Activated CD8-positive, alpha-beta memory T cell treated with anti-CD3 and anti-CD28 coated beads for 24 hours (primary cell): ENCODE data around the gene NELL1.

Source experiments
- DNase-seq: peaks from one replicate; pipeline ENCODE4 v3.0.0-alpha.2; 2020

The NELL1 gene

GRCh38 chr11:21529187-21529586 lies 859.8 kb downstream of the NELL1 start:
- no peak for DNase-seq

GRCh38 chr11:21534288-21534687 lies 864.9 kb downstream of the NELL1 start:
- DNase-seq = no peak

GRCh38 chr11:21537980-21538379 lies 868.6 kb downstream of the NELL1 start:
- DNase-seq = no peak

- no peak for DNase-seq
Observed at GRCh38 chr11:21541187-21541751, 871.9 kb downstream of the NELL1 start.

DNA sequence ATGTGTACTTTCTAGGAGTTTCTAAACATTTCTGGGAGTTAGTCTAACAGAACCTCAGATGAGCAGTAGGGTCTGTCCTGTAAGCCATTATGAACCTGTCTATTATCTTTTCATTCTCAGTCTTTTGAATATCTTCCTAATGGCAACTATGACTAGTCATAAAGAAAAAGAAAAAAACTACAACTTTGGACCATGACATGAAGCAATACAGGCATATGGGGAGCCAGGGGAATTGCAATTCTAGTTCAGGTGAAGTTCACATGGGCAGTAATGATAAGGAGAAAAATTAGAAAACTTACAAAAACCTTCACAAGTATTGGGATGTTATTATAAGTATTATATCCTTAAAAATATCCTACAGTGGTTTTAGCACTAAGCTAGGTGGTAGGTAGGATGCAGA lies 874.5 kb downstream of the NELL1 start:
- DNase-seq = no peak

GRCh38 chr11:21545699-21546098 lies 876.3 kb downstream of the NELL1 start:
- DNase-seq = no peak

DNA sequence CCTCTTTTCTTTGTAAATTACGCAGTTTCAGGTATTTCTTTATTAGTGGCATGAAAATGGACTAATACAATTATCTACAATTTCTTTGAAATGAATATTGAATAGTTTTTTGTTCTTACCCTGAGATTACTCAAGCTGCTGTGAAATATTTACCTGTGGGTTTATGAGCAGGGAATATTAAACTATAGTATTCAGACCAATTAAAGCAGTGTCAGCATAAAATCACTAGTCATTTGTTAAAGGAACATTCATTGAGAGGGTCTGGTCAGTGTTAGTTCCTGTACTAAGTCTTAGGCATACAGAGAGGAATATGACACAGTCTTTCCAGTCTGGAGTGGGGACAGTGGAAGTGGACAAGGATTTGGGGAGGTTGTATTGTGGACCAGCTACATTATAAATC lies 877.3 kb downstream of the NELL1 start:
- no peak for DNase-seq

DNA sequence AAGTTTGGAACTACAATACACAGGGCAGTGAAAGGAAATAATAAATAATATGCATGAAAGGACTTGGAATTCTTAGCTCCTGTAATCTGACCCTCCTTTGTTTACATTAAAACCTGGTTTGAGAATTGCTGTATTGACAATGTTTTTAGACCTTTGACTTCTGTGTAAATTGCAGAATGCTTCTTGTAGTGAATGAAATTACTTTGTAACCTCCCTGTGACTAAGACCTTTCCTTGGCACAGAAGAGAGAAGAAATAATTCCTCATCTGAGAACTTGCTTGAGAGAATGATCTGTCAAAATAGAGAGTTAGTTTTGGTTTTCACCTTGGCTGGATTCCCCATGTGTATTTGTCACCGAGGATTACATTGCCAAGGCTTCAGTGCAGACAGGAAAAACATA lies 883.5 kb downstream of the NELL1 start:
- DNase-seq = no peak

- DNase-seq = no peak
Observed at GRCh38 chr11:21553795-21554194, 884.4 kb downstream of the NELL1 start.

DNA sequence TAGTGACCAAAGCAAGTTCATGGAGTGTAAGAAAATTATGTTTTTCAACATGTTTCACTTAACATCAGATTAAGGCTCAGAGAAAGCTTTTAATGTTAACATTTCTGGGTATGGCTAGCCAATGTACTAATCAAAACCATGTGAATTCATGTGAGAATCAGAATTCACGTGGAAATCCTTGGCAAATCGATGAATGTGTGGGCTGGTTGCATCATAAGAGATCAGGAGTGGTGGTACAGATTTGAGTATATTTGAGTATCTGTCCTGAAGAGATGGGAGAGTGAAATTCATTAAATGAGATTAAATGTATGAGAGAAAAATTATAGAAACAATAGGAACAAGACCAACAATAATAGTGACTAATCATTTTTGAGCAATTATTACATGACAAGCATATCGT lies 884.9 kb downstream of the NELL1 start:
- DNase-seq = no peak

- no peak for DNase-seq
Observed at GRCh38 chr11:21556926-21557325, 887.5 kb downstream of the NELL1 start.

DNA sequence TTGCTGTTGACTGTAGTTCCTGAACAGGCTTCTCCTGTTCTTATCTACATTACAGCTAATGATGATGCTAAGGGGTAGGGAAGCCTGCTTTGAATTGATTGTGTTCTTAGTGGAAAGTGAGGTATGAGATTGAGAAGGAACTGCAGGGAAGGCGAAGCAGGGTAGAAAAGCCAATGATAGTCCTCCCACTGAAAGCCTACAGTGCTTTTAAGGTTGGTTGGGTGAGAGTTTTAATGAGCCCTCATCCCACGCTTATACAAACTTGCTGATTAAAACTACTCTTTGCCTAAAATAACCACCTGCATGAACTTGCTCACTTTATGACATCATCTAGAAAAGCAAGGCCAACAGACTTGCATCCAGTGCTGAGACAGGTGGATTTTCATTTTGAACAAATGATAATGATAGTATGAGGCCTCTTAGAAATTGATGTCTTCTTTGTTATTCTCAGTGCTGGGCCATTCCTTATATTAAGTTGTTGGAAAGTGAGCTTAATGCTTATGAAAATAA lies 891.1 kb downstream of the NELL1 start:
- DNase-seq = no peak

- DNase-seq = no peak
Observed at GRCh38 chr11:21561581-21561980, 892.2 kb downstream of the NELL1 start.

GRCh38 chr11:21564095-21564494 lies 894.7 kb downstream of the NELL1 start:
- no peak for DNase-seq

- no peak for DNase-seq
Observed at GRCh38 chr11:21564833-21565682, 895.7 kb downstream of the NELL1 start.

- DNase-seq = no peak
Observed at GRCh38 chr11:21566521-21567117, 897.2 kb downstream of the NELL1 start.

GRCh38 chr11:21567645-21568290 lies 898.4 kb downstream of the NELL1 start:
- no peak for DNase-seq

DNA sequence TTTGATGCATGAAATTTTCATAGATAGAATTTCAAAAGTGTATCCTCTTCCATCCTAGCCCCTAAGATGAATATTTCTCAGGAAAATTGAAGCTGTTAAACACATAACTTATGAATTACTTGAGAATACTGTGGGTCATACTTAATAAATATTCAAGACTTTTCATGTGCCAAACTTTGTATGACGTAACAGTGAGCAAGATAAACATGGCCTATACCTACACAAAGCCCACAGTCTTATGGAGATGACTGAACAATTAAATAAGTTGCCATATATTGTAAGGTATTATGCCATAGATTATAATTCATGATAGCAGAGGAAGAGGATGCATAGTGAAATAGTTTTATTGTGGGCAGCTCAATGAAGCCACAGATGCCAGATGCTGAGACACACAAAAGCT lies 902.8 kb downstream of the NELL1 start:
- DNase-seq = no peak

- DNase-seq = no peak
Observed at GRCh38 chr11:21582791-21583190, 913.4 kb downstream of the NELL1 start.

- DNase-seq = no peak
Observed at GRCh38 chr11:21588754-21589153, 919.4 kb downstream of the NELL1 start.

GRCh38 chr11:21602699-21603098 lies 933.3 kb downstream of the NELL1 start:
- DNase-seq = no peak

- no peak for DNase-seq
Observed at GRCh38 chr11:21603886-21604285, 934.5 kb downstream of the NELL1 start.

DNA sequence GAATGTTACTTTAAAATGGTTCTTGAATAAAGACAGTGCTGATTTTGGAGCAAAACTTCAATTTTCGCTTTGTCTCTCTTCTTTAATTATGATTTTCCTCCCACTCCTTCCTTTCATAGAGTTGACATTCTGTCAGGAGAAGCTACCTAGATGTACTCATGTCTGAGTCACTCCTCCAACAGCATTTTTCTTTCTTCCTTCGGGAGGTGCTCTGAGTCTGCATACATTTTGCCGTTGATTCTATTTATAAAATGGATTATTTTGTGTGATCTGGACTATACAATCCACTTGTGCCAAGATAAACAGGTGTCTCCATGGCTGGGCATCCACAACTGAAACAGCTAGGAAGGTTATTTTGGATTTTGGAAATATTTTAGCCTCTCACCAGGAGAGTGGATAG lies 935.2 kb downstream of the NELL1 start:
- no peak for DNase-seq

GRCh38 chr11:21612326-21612725 lies 942.9 kb downstream of the NELL1 start:
- no peak for DNase-seq
